HG03108 (cell line): ENCODE data around the gene EYA4.

Source experiments
- ATAC-seq: cut with Tn5 transposase; IDR thresholded peaks from one replicate; pipeline ENCODE4 v1.9.1; 2021; ENCODE audit warnings: moderate library complexity; ENCODE audit not compliant: unreplicated experiment

Gene EYA4

GRCh38 chr6:133288662-133289061, 47.5 kb downstream of the EYA4 start:
- no peak for ATAC-seq

GRCh38 chr6:133289733-133290306, 48.7 kb downstream of the EYA4 start:
- ATAC-seq, result no peak

DNA sequence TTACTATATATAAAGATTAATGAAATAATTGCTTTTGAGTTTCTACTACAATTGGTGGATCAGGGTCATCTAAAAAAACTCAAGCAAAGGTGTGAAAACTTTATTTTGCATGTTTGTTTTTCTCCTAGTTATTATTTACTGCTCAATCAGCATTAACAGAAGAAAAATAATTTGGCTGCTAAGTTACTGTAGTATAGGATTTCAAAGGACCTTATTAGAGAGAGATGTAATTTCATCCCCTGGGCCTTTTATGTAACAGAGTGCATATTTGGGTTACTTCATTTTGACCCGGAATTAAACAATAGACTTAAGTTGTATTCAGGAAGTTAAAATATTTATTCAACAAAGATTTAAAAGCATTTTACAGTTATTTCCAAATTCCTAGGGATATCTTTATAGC, 49.8 kb downstream of the EYA4 start:
- no peak for ATAC-seq

GRCh38 chr6:133291671-133292070, 50.5 kb downstream of the EYA4 start:
- ATAC-seq, result no peak

DNA sequence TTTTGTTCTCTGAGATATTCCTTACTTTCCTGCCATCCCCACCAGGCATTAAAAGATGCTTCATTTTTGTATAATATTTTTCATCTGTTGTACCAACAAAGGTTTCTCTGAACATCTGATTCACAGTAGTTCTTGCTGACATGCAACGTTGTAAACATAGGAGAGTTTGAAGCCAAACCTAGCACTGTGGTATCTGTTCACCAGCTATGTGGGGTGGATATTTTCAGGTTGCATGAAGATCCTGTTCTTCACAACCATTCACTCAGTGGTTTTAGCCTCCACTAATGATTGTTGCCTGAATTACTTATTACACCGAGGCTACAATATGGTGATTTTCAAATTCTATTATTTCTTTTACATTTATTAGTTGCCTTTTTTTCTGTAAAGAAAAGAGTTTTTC, 56.5 kb downstream of the EYA4 start:
- no peak for ATAC-seq

- no peak for ATAC-seq
These were observed 57.2 kb downstream of the EYA4 start for GRCh38 chr6:133298335-133298734.

DNA sequence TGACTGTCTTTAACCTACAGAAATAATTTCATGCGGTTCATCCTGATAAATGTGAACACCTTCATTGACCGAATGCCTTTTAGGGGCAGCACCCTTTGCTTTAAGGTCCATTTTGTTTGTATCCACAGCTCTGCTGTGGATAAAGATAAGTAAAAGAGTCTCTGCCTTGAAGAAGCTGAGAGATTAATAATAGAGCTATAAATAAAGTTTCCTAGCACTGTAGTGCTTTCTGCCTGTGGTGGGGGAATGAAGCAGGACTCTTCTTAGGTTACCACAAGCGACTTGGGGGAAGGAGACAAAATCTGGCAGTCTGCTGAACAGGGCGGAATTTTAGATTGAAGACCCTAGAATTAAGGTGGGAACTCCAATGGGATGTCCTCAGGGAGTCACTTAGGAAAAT, 57.6 kb downstream of the EYA4 start:
- no peak for ATAC-seq

DNA sequence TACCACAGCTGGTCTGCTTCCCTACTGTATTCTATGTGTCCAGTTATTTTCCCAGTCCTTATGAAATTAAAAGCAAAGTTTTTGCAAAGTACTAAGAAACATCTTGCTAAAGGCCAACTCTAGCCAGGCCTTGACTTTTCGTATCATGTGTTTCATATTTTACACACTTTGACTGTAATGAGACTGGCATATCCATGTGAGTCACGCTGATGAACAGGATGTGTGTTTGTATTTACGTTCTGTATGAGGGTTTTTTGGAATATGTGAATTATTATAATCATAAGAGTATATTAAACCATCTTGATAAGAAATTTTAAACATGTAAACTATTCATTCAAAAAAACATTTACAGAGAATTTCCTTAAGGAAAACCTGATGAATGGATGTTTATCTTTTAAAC, 59.7 kb downstream of the EYA4 start:
- no peak for ATAC-seq

DNA sequence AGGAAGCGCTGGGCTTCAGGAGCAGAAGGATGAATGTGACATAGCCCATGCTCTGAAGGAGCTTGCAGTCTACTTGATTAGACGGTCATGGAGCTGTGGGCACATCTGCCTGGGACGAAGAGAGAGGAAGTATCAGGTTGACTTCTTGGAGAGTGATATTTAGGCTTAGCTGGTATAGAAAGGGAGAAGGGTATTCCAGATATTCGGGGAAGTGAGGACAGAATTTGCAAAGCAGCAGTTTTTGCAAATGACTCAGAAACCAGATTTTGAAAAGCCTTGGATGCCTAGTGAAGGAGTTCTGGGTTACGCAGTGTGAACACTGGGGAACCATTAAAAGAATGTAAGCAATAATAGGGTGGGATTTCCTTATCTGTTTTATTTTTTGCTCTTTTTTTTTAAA, 60.7 kb downstream of the EYA4 start:
- ATAC-seq, result no peak

DNA sequence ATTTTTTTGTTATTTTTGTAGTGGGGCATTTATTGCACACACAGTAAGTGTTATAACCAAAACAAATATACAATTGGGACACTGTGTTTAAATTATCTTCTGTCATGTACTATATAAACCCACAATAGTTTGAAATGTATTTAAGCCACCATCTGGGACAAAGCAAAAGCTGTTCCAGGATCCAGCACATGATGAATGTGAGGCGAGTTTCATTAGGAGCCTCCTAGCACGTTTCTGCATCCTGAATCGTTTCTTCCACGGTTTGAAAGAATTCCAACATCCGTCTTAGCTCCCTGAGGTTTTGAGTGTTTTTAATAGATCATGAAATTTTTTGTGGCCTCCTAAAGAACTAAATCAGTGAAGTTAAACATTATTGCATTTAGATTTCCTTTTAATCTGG, 65.8 kb downstream of the EYA4 start:
- no peak for ATAC-seq

DNA sequence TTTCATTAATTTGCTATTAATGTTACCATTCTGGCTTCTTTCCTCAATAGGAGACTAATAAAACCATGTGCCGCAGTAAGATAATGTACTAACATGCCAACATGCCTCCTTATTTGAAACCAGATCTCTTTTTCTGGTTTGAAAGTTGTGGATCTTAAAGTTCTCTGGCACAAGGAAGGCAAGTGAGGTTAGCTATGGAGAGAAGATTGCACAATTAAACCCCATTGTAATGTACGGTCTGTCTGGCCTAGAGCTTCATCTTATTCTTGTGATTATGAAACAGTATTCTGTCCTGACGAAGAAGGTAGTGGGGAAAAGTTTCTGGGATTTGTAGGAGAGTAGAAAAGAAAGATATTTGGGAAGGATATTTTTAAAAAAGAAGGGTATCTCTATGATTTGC, 68.4 kb downstream of the EYA4 start:
- no peak for ATAC-seq

- ATAC-seq, result no peak
These were observed 70.8 kb downstream of the EYA4 start for GRCh38 chr6:133312006-133312405.

DNA sequence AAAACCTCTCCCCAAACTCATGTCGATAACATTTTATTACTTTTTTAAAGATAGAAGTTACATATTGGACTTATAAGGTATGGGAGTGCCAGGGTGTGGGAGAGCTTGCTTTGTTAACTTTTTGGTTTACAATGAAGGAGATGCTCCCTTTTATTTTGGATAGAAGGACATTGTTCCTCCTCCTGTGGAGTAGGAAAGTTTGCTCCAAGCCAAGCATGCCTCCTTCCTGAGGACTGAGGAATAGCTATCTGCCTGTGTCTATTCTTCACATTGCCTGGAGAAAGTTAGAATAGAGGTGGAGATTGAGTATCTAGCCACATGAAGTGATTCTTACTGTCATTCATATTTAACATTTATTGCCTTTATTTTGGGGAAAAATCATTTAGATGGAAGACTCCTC, 71.9 kb downstream of the EYA4 start:
- no peak for ATAC-seq

DNA sequence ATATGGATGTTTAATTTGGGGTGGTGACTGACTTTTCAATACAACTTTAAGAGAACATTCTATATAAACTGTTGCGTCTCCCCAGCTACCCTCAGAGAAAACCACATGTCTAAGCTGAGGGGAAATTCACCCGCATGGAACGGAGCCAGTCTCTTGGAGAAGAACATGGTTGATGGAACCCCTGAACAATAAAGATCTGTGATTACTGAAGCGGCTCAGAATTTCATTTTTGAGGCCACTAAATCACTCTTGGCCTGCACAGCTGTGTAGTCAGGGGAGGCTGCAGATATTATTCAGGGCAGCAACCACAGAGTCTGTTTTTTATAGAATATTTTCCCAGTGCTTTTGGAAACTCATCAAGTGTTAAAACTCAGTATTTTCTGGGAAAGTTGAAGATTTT, 73.8 kb downstream of the EYA4 start:
- ATAC-seq, result no peak

- ATAC-seq, result no peak
These were observed 74.7 kb downstream of the EYA4 start for GRCh38 chr6:133315811-133316210.

DNA sequence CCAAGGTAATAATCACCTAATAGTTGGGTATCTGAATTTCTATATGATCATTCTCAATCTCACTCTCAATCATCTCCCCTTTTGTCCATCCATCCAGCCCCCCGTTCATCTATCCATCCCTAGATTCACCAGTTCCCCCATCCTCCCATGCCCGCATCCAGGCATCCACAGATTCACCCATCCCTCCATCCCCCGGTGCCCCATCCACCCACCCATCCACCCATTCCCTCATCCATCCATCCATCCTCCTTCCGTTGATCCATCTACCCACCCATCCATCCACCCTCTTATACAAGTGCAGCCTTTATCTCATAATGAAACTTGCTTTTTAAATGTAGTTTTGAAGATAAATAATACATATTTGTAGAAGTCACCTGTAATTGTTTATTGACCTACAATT, 76.5 kb downstream of the EYA4 start:
- ATAC-seq, result no peak

DNA sequence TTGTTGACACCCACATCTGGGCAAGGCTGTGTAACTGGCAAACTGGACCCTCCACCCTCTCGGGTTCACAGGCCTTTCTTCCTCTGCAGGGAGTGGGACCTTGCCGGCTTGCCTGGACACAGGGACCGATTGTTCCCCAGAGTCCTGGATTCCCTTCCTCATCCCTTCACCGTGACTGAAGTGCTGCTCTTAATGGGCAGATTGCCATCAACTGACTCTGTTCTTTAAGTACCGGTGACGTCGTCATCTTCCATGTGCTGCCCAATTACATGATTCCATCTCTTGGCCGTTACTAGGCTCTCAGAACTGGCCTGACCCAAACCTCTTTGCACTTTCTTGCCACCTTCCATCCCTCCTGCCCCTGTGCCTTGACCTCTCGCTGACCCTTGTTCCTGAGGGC, 85.4 kb downstream of the EYA4 start:
- no peak for ATAC-seq

- ATAC-seq, result no peak
These were observed 92.7 kb downstream of the EYA4 start for GRCh38 chr6:133333852-133334251.

- no peak for ATAC-seq
These were observed 96.2 kb downstream of the EYA4 start for GRCh38 chr6:133337308-133337707.

- ATAC-seq, result no peak
These were observed 98.6 kb downstream of the EYA4 start for GRCh38 chr6:133339543-133340384.

GRCh38 chr6:133340557-133340956, 99.4 kb downstream of the EYA4 start:
- no peak for ATAC-seq

DNA sequence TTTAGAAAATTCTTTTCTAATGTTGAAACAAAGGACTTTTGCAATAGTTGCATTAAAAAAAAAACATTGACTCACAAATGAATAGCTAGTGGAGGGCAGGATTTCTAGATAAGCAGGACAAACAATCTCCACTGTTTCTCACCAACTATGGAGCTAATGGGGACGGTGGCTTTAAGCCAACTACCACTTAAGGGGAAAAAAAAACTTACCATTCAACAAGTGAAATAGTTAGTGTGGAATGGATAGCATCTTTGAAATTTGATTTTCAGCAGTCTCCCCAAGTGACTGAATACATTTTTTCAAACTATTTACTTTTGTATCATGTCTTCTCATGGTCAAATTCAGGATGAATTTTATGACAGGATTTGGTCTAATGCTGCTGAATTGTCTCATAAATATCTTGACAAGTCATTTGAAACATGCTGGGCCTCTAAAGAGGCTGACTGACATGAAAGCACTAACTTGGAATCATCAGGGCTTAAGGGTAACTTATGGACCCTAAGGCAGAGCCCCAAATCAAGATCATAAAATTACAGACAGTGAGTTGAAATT, 100.5 kb downstream of the EYA4 start:
- no peak for ATAC-seq
